ENCODE measurements around the gene HPGDS.

Gene HPGDS

GRCh38 chr4:94363136-94363655 is 20.6 kb upstream of the HPGDS start (continued):
- TF ChIP-seq PRDM1 (tag by site-specific recombination; IDR thresholded peaks at IDR 0.05) (no peak), ZNF138 (tag by site-specific recombination; IDR thresholded peaks at IDR 0.05; ENCODE audit: borderline replicate concordance) (no peak), BCL11A (tag by site-specific recombination; IDR thresholded peaks at IDR 0.05; ENCODE audit: low read depth) (no peak), ZNF843 (tag by site-specific recombination; IDR thresholded peaks at IDR 0.05) (no peak), ZNF324 (tag by site-specific recombination; IDR thresholded peaks at IDR 0.05) (no peak)

GRCh38 chr4:94359838-94360237 is 17.2 kb upstream of the HPGDS start:
- H3K4me1 ChIP-seq (ENCODE audit: control insufficient read depth, insufficient read depth, low read length), result no peaks in the 10 kb centered on the region
- no peak for TF ChIP-seq ZNF266 (tag by site-specific recombination; IDR thresholded peaks at IDR 0.05; ENCODE audit: low read depth)
- TF ChIP-seq ZNF791 (tag by site-specific recombination; IDR thresholded peaks at IDR 0.05), result no peak
- TF ChIP-seq ZNF629 (tag by site-specific recombination; IDR thresholded peaks at IDR 0.05), result no peak
- TF ChIP-seq ZNF76 (tag by site-specific recombination; IDR thresholded peaks at IDR 0.05; ENCODE audit: borderline replicate concordance, low read depth), result no peak
- TF ChIP-seq SP2 (tag by site-specific recombination; IDR thresholded peaks at IDR 0.05), result no peak
- TF ChIP-seq ZNF596 (tag by site-specific recombination; IDR thresholded peaks at IDR 0.05), result no peak
- no peak for TF ChIP-seq ZNF302 (tag by site-specific recombination; IDR thresholded peaks at IDR 0.05; ENCODE audit: low read depth)
- no peak for TF ChIP-seq SCRT1 (tag by site-specific recombination; IDR thresholded peaks at IDR 0.05; ENCODE audit: borderline replicate concordance)
- TF ChIP-seq ZNF280D (tag by site-specific recombination; IDR thresholded peaks at IDR 0.05), result no peak
- no peak for TF ChIP-seq ZNF600 (tag by site-specific recombination; IDR thresholded peaks at IDR 0.05)
- no peak for TF ChIP-seq ZNF2 (tag by site-specific recombination; IDR thresholded peaks at IDR 0.05)
- no peak for TF ChIP-seq ZNF473 (tag by site-specific recombination; IDR thresholded peaks at IDR 0.05)
- no peak for TF ChIP-seq ZNF792 (tag by site-specific recombination; IDR thresholded peaks at IDR 0.05)
- TF ChIP-seq KLF17 (tag by site-specific recombination; IDR thresholded peaks at IDR 0.05), result no peak
- TF ChIP-seq ZNF785 (tag by site-specific recombination; IDR thresholded peaks at IDR 0.05), result no peak
- TF ChIP-seq ZNF211 (tag by site-specific recombination; IDR thresholded peaks at IDR 0.05; ENCODE audit: low read depth), result no peak
- H3K36me3 ChIP-seq (ENCODE audit: control insufficient read depth in 2 of 2, insufficient read depth in 1 of 2, low read length in 2 of 2), result no peaks in the 10 kb centered on the region
- no peak overlapping the region for H3K27ac ChIP-seq (ENCODE audit: extremely low read depth, low read depth, low read length)
- CTCF ChIA-PET, result interaction anchor here (0.7 kb wide), 1 partner anchor 13 kb away, joined by 3 read pairs; no protein-coding TSS in a partner anchor
- H3K4me3 ChIP-seq (ENCODE audit: low read depth, low read length), result no peak overlapping the region
- POLR2A ChIA-PET, result no interaction called here
- H3K9me3 ChIP-seq (ENCODE audit: control insufficient read depth, insufficient read depth, low read depth, low read length), result no peaks in the 10 kb centered on the region

- POLR2A ChIA-PET, result no interaction called here
- Histone ChIP-seq H3K36me3 (ENCODE audit: control insufficient read depth in 2 of 2, insufficient read depth in 1 of 2, low read length in 2 of 2) (no peaks in the 10 kb centered on the region), H3K4me1 (ENCODE audit: control insufficient read depth, insufficient read depth, low read length) (no peaks in the 10 kb centered on the region), H3K4me3 (ENCODE audit: low read depth, low read length) (no peak overlapping the region), H3K27ac (ENCODE audit: extremely low read depth, low read depth, low read length) (no peak overlapping the region), H3K9me3 (ENCODE audit: control insufficient read depth, insufficient read depth, low read depth, low read length) (no peaks in the 10 kb centered on the region)
- CTCF ChIA-PET, result interaction anchor here (0.7 kb wide), 1 partner anchor 13 kb away, joined by 3 read pairs; no protein-coding TSS in a partner anchor
- TF ChIP-seq ZNF530 (tag by site-specific recombination; IDR thresholded peaks at IDR 0.05; ENCODE audit: low read depth) (no peak), ZNF449 (tag by site-specific recombination; IDR thresholded peaks at IDR 0.05) (no peak), ZNF513 (tag by site-specific recombination; IDR thresholded peaks at IDR 0.05) (no peak)
Observed at GRCh38 chr4:94359221-94359620, 16.6 kb upstream of the HPGDS start.
